Dendritic cell treated with granulocyte-macrophage colony-stimulating factor and Interleukin-4, amounts not matched to agents 40 ng/mL and 50 ng/mL, for 4 days (primary cell): ENCODE data around the gene FRMPD4.

Experiments
- H3K27ac Mint-ChIP-seq: one replicate; pipeline ENCODE4 v1.8.0; 2022; ENCODE audit warnings: mild to moderate bottlenecking, mixed read lengths
- H3K27me3 Mint-ChIP-seq: one replicate; pipeline ENCODE4 v1.8.0; 2022; ENCODE audit warnings: mild to moderate bottlenecking, mixed read lengths
- H3K36me3 Mint-ChIP-seq: one replicate; pipeline ENCODE4 v1.8.0; 2022; ENCODE audit warnings: low read depth, mixed read lengths
- H3K4me1 Mint-ChIP-seq: one replicate; pipeline ENCODE4 v1.8.0; 2022; ENCODE audit warnings: low read depth, mixed read lengths
- H3K4me3 Mint-ChIP-seq: one replicate; pipeline ENCODE4 v1.8.0; 2022; ENCODE audit warnings: mild to moderate bottlenecking, moderate library complexity, mixed read lengths
- H3K9me3 Mint-ChIP-seq: one replicate; pipeline ENCODE4 v1.8.0; 2022; ENCODE audit warnings: mixed read lengths
- intact Hi-C: fragments of 100-400 bp; cut with micrococcal nuclease; formaldehyde crosslinking; loops from one replicate; pipeline ENCODE4 v1.15.0; 2022

The FRMPD4 gene

GRCh38 chrX:12292996-12293765 is 154.9 kb downstream of the FRMPD4 start:
- Mint-ChIP-seq H3K9me3 (no peaks in the 10 kb centered on the region), H3K27ac (no peak overlapping the region), H3K4me1 (no peaks in the 10 kb centered on the region), H3K36me3 (no peaks in the 10 kb centered on the region), H3K4me3 (no peak overlapping the region), H3K27me3 (no peaks in the 10 kb centered on the region)
- intact Hi-C loops = no loop called here

- Mint-ChIP-seq H3K27ac (no peak overlapping the region), H3K4me3 (no peak overlapping the region), H3K9me3 (no peaks in the 10 kb centered on the region), H3K4me1 (no peaks in the 10 kb centered on the region), H3K27me3 (no peaks in the 10 kb centered on the region), H3K36me3 (no peaks in the 10 kb centered on the region)
- intact Hi-C loops = no loop called here
Observed at GRCh38 chrX:12297353-12297752, 159.1 kb downstream of the FRMPD4 start.

GRCh38 chrX:12301288-12301687 is 163.0 kb downstream of the FRMPD4 start:
- intact Hi-C loops = no loop called here
- no peak overlapping the region for H3K4me3 Mint-ChIP-seq
- no peaks in the 10 kb centered on the region for H3K9me3 Mint-ChIP-seq
- no peaks in the 10 kb centered on the region for H3K27me3 Mint-ChIP-seq
- H3K27ac Mint-ChIP-seq = no peak overlapping the region
- no peaks in the 10 kb centered on the region for H3K36me3 Mint-ChIP-seq
- no peaks in the 10 kb centered on the region for H3K4me1 Mint-ChIP-seq

GRCh38 chrX:12304261-12304660 is 166.0 kb downstream of the FRMPD4 start:
- H3K36me3 Mint-ChIP-seq = no peaks in the 10 kb centered on the region
- intact Hi-C loops = no loop called here
- H3K9me3 Mint-ChIP-seq = no peaks in the 10 kb centered on the region
- H3K4me1 Mint-ChIP-seq = no peaks in the 10 kb centered on the region
- no peaks in the 10 kb centered on the region for H3K27me3 Mint-ChIP-seq
- H3K27ac Mint-ChIP-seq = no peak overlapping the region
- no peak overlapping the region for H3K4me3 Mint-ChIP-seq

GRCh38 chrX:12307961-12308360 is 169.7 kb downstream of the FRMPD4 start:
- Mint-ChIP-seq H3K27ac (no peak overlapping the region), H3K36me3 (no peaks in the 10 kb centered on the region), H3K27me3 (no peaks in the 10 kb centered on the region), H3K4me3 (no peak overlapping the region), H3K9me3 (no peaks in the 10 kb centered on the region), H3K4me1 (no peaks in the 10 kb centered on the region)
- intact Hi-C loops = no loop called here

- Mint-ChIP-seq H3K27me3 (no peaks in the 10 kb centered on the region), H3K4me1 (no peaks in the 10 kb centered on the region), H3K4me3 (no peak overlapping the region), H3K9me3 (no peaks in the 10 kb centered on the region), H3K27ac (no peak overlapping the region), H3K36me3 (no peaks in the 10 kb centered on the region)
- intact Hi-C loops = no loop called here
Observed at GRCh38 chrX:12308420-12308819, 170.1 kb downstream of the FRMPD4 start.

GRCh38 chrX:12309040-12309743 is 170.9 kb downstream of the FRMPD4 start:
- no peaks in the 10 kb centered on the region for H3K27me3 Mint-ChIP-seq
- H3K4me3 Mint-ChIP-seq = no peak overlapping the region
- H3K36me3 Mint-ChIP-seq = no peaks in the 10 kb centered on the region
- H3K27ac Mint-ChIP-seq = no peak overlapping the region
- intact Hi-C loops = no loop called here
- no peaks in the 10 kb centered on the region for H3K4me1 Mint-ChIP-seq
- no peaks in the 10 kb centered on the region for H3K9me3 Mint-ChIP-seq

- no peaks in the 10 kb centered on the region for H3K36me3 Mint-ChIP-seq
- H3K9me3 Mint-ChIP-seq = no peaks in the 10 kb centered on the region
- H3K4me3 Mint-ChIP-seq = no peak overlapping the region
- intact Hi-C loops = no loop called here
- H3K27me3 Mint-ChIP-seq = no peaks in the 10 kb centered on the region
- no peak overlapping the region for H3K27ac Mint-ChIP-seq
- no peaks in the 10 kb centered on the region for H3K4me1 Mint-ChIP-seq
Observed at GRCh38 chrX:12309744-12310076, 171.4 kb downstream of the FRMPD4 start.

- intact Hi-C loops = no loop called here
- Mint-ChIP-seq H3K4me3 (no peak overlapping the region), H3K27me3 (no peaks in the 10 kb centered on the region), H3K9me3 (no peaks in the 10 kb centered on the region), H3K4me1 (no peaks in the 10 kb centered on the region), H3K27ac (no peak overlapping the region), H3K36me3 (no peaks in the 10 kb centered on the region)
Observed at GRCh38 chrX:12314651-12315050, 176.4 kb downstream of the FRMPD4 start.

- intact Hi-C loops = no loop called here
- H3K9me3 Mint-ChIP-seq = no peaks in the 10 kb centered on the region
- H3K27me3 Mint-ChIP-seq = no peaks in the 10 kb centered on the region
- H3K4me1 Mint-ChIP-seq = no peaks in the 10 kb centered on the region
- no peak overlapping the region for H3K27ac Mint-ChIP-seq
- H3K36me3 Mint-ChIP-seq = no peaks in the 10 kb centered on the region
- H3K4me3 Mint-ChIP-seq = no peak overlapping the region
Observed at GRCh38 chrX:12315526-12315925, 177.3 kb downstream of the FRMPD4 start.

GRCh38 chrX:12319003-12319519 is 180.8 kb downstream of the FRMPD4 start:
- Mint-ChIP-seq H3K27ac (no peak overlapping the region), H3K4me1 (no peaks in the 10 kb centered on the region), H3K27me3 (no peaks in the 10 kb centered on the region), H3K9me3 (no peaks in the 10 kb centered on the region), H3K36me3 (no peaks in the 10 kb centered on the region), H3K4me3 (no peak overlapping the region)
- intact Hi-C loops = no loop called here

GRCh38 chrX:12319992-12320391 is 181.7 kb downstream of the FRMPD4 start:
- Mint-ChIP-seq H3K27ac (no peak overlapping the region), H3K4me3 (no peak overlapping the region), H3K4me1 (no peaks in the 10 kb centered on the region), H3K9me3 (no peaks in the 10 kb centered on the region), H3K27me3 (no peaks in the 10 kb centered on the region), H3K36me3 (no peaks in the 10 kb centered on the region)
- intact Hi-C loops = no loop called here

- Mint-ChIP-seq H3K4me1 (no peaks in the 10 kb centered on the region), H3K36me3 (no peaks in the 10 kb centered on the region), H3K27me3 (no peaks in the 10 kb centered on the region), H3K9me3 (no peaks in the 10 kb centered on the region), H3K4me3 (no peak overlapping the region), H3K27ac (no peak overlapping the region)
- intact Hi-C loops = no loop called here
Observed at GRCh38 chrX:12322031-12322430, 183.8 kb downstream of the FRMPD4 start.

- Mint-ChIP-seq H3K27me3 (no peaks in the 10 kb centered on the region), H3K36me3 (no peaks in the 10 kb centered on the region), H3K4me3 (no peak overlapping the region), H3K27ac (no peak overlapping the region), H3K9me3 (no peaks in the 10 kb centered on the region), H3K4me1 (no peaks in the 10 kb centered on the region)
- intact Hi-C loops = no loop called here
Observed at GRCh38 chrX:12325171-12325570, 186.9 kb downstream of the FRMPD4 start.

GRCh38 chrX:12327836-12328235 is 189.6 kb downstream of the FRMPD4 start:
- H3K4me1 Mint-ChIP-seq = no peaks in the 10 kb centered on the region
- no peak overlapping the region for H3K27ac Mint-ChIP-seq
- H3K9me3 Mint-ChIP-seq = no peaks in the 10 kb centered on the region
- intact Hi-C loops = no loop called here
- H3K36me3 Mint-ChIP-seq = no peaks in the 10 kb centered on the region
- H3K4me3 Mint-ChIP-seq = no peak overlapping the region
- H3K27me3 Mint-ChIP-seq = no peaks in the 10 kb centered on the region
